HG03280 (cell line): Measurements from ENCODE around the gene LRSAM1.

ENCODE experiments used
- ATAC-seq: cut with Tn5 transposase; IDR thresholded peaks from one replicate; pipeline ENCODE4 v1.9.1; 2021; ENCODE audit warnings: mild to moderate bottlenecking, moderate library complexity; ENCODE audit not compliant: unreplicated experiment

LRSAM1 gene

GRCh38 chr9:127495884-127496555, 44.7 kb downstream of the LRSAM1 start:
- no peak for ATAC-seq

GRCh38 chr9:127496974-127497373, 45.7 kb downstream of the LRSAM1 start:
- ATAC-seq: no peak

- ATAC-seq: no peak
Observed at GRCh38 chr9:127497656-127498290, 46.5 kb downstream of the LRSAM1 start.

- ATAC-seq: no peak
Observed at GRCh38 chr9:127498298-127498697, 47.0 kb downstream of the LRSAM1 start.

- ATAC-seq: no peak
Observed at GRCh38 chr9:127500399-127500798, 49.1 kb downstream of the LRSAM1 start.

GRCh38 chr9:127500862-127501261, 49.6 kb downstream of the LRSAM1 start:
- ATAC-seq: no peak

- ATAC-seq: no peak
Observed at GRCh38 chr9:127501821-127502343, 50.6 kb downstream of the LRSAM1 start.

GRCh38 chr9:127502706-127503378, 51.5 kb downstream of the LRSAM1 start:
- ATAC-seq: no peak

- no peak for ATAC-seq
Observed at GRCh38 chr9:127503379-127503921, 52.1 kb downstream of the LRSAM1 start.

- ATAC-seq: no peak
Observed at GRCh38 chr9:127503947-127504886, 52.9 kb downstream of the LRSAM1 start.

- no peak for ATAC-seq
Observed at GRCh38 chr9:127504887-127505251, 53.6 kb downstream of the LRSAM1 start.

- ATAC-seq: no peak
Observed at GRCh38 chr9:127505396-127506116, 54.2 kb downstream of the LRSAM1 start.

- ATAC-seq: no peak
Observed at GRCh38 chr9:127506117-127506813, 55.0 kb downstream of the LRSAM1 start.

- no peak for ATAC-seq
Observed at GRCh38 chr9:127506814-127507750, 55.8 kb downstream of the LRSAM1 start.

- no peak for ATAC-seq
Observed at GRCh38 chr9:127507751-127508648, 56.7 kb downstream of the LRSAM1 start.

GRCh38 chr9:127508901-127509260, 57.6 kb downstream of the LRSAM1 start:
- ATAC-seq: no peak

GRCh38 chr9:127509261-127509954, 58.1 kb downstream of the LRSAM1 start:
- no peak for ATAC-seq
